Gastroesophageal sphincter (tissue), 4 donors: ENCODE data around the gene CLEC7A. TPM values are rescaled to one million over a fixed set of nuclear protein-coding genes. Genes with fewer than 3 reads are reported as not detected.
A peak's percentile ranks its signal among the peaks of the same experiment; 100 is the strongest.

Experiments used
- ATAC-seq: fragments of 150-250 bp; one replicate; pipeline ENCODE4 v1.9.1; 2016; ENCODE audit warnings: mild to moderate bottlenecking, moderate library complexity
- H3K27ac ChIP-seq, 4 donors: fragments of 200-600 bp; sonication (generic) in 3 of 4; 1 replicate in 3 of 4; 2 replicates in 1 of 4; pipeline ENCODE4 v1.5.1; 2016 to 2019
- H3K27me3 ChIP-seq: fragments of 200-600 bp; sonication (generic); one replicate; pipeline ENCODE4 v1.5.1; 2019
- H3K36me3 ChIP-seq, 2 donors: fragments of 200-600 bp; sonication (generic); one replicate each; pipeline ENCODE4 v1.5.1; 2019; ENCODE audit warnings: control low read depth in 1 of 2
- H3K4me1 ChIP-seq, 3 donors: fragments of 200-600 bp; sonication (generic); 1 replicate in 2 of 3; 2 replicates in 1 of 3; pipeline ENCODE4 v1.5.1; 2016 to 2019; ENCODE audit warnings: control low read depth in 2 of 3
- H3K4me3 ChIP-seq, 2 donors: fragments of 200-600 bp; sonication (generic); one replicate each; pipeline ENCODE4 v1.5.1; 2019; ENCODE audit warnings: mild to moderate bottlenecking in 1 of 2, moderate library complexity in 1 of 2
- H3K9me3 ChIP-seq, 3 donors: fragments of 200-600 bp; sonication (generic); one replicate each; pipeline ENCODE4 v1.5.1; 2017 to 2019; ENCODE audit warnings: control low read depth in 2 of 3
- CTCF ChIP-seq, 4 experiments: fragments of 200-600 bp in 2 of 4; fragments of 450-650 bp in 2 of 4; sonication (generic) in 1 of 4; IDR thresholded peaks; one replicate each; pipeline ENCODE4 v1.5.1; 2017 to 2019; ENCODE audit warnings: antibody characterized with exemption in 4 of 4, mild to moderate bottlenecking in 2 of 4, moderate library complexity in 2 of 4
- EP300 ChIP-seq: sonication (generic); formaldehyde crosslinking; IDR thresholded peaks from one replicate; pipeline ENCODE4 v1.6.1; 2017; ENCODE audit warnings: antibody characterized with exemption, mild to moderate bottlenecking
- POLR2A ChIP-seq, 2 donors: fragments of 450-650 bp; IDR thresholded peaks; one replicate each; pipeline ENCODE4 v1.6.1; 2017; ENCODE audit warnings: antibody characterized with exemption in 2 of 2, mild to moderate bottlenecking in 2 of 2, moderate library complexity in 1 of 2
- POLR2AphosphoS5 ChIP-seq: sonication (generic); formaldehyde crosslinking; IDR thresholded peaks from one replicate; pipeline ENCODE4 v1.6.1; 2017; ENCODE audit warnings: antibody characterized with exemption
- WGBS, 2 donors: methylation state at CpG; one replicate each; pipeline ENCODE4 v1.1.5; 2018; ENCODE audit warnings: low coverage in 1 of 2; 5-methylcytosine and 5-hydroxymethylcytosine counted together
- total RNA-seq, 4 donors: library from RNA; depleted of rRNA; stranded (reverse); fragments of >200 nt; gene quantifications; one replicate each; pipeline ENCODE4 v1.1.0, GENCODE V29; 2016

Gene CLEC7A
- total RNA-seq, 4 donors from 2014 or later = 1.9 to 9.0 (median 5.1) TPM

- Histone ChIP-seq H3K9me3 (no peaks in the 10 kb centered on the region), H3K36me3 (no peaks in the 10 kb centered on the region), H3K27me3 (no peaks in the 10 kb centered on the region), H3K4me3 (no peak overlapping the region), H3K27ac (no peak overlapping the region), H3K4me1 (no peaks in the 10 kb centered on the region)
- TF ChIP-seq CTCF (IDR thresholded peaks at IDR 0.05) (no peak), POLR2A (IDR thresholded peaks at IDR 0.05) (no peak), POLR2AphosphoS5 (no peak), EP300 (no peak)
- ATAC-seq = no peak
- 0% methylated on average over 1 of the region's 1 CpG for WGBS, 2 donors
These were observed 13.1 kb upstream of the CLEC7A start for GRCh38 chr12:10142976-10143589.

GRCh38 chr12:10140001-10140400 lies 10.0 kb upstream of the CLEC7A start:
- Histone ChIP-seq H3K27ac (no peak overlapping the region), H3K4me1 (no peaks in the 10 kb centered on the region), H3K36me3 (no peaks in the 10 kb centered on the region), H3K9me3 (no peaks in the 10 kb centered on the region), H3K4me3 (no peak overlapping the region), H3K27me3 (no peaks in the 10 kb centered on the region)
- no peak for ATAC-seq
- no peak for TF ChIP-seq POLR2AphosphoS5
- peak in 3 of 4 experiments; percentile 51 to 63 (median 61) for TF ChIP-seq CTCF (IDR thresholded peaks at IDR 0.05)
- 19 to 29% methylated on average over 2 of the region's 2 CpGs for WGBS, 2 donors

GRCh38 chr12:10136637-10137205 lies 6.7 kb upstream of the CLEC7A start:
- H3K27me3 ChIP-seq = no peaks in the 10 kb centered on the region
- ATAC-seq = no peak
- H3K27ac ChIP-seq = no peak overlapping the region
- no peaks in the 10 kb centered on the region for H3K4me1 ChIP-seq
- 74 to 84% methylated on average over 10 of the region's 13 CpGs for WGBS, 2 donors
- no peaks in the 10 kb centered on the region for H3K36me3 ChIP-seq
- no peaks in the 10 kb centered on the region for H3K9me3 ChIP-seq
- TF ChIP-seq POLR2AphosphoS5 (no peak), CTCF (IDR thresholded peaks at IDR 0.05) (no peak), EP300 (no peak)
- no peak overlapping the region for H3K4me3 ChIP-seq

- no peak for ATAC-seq
- 48 to 65% methylated on average over 3 to 4 of the region's 4 CpGs for WGBS, 2 donors
- TF ChIP-seq EP300 = no peak
- TF ChIP-seq CTCF (IDR thresholded peaks at IDR 0.05) = no peak
- TF ChIP-seq POLR2AphosphoS5 = no peak
- TF ChIP-seq POLR2A (IDR thresholded peaks at IDR 0.05) = no peak
These were observed 5.1 kb upstream of the CLEC7A start for GRCh38 chr12:10135126-10135525.

GRCh38 chr12:10132850-10133370 lies 2.9 kb upstream of the CLEC7A start:
- Histone ChIP-seq H3K27me3 (no peaks in the 10 kb centered on the region), H3K9me3 (no peaks in the 10 kb centered on the region), H3K4me1 (no peaks in the 10 kb centered on the region), H3K36me3 (no peaks in the 10 kb centered on the region), H3K4me3 (no peak overlapping the region), H3K27ac (no peak overlapping the region)
- WGBS, 2 donors = 76 to 89% methylated on average over 4 to 6 of the region's 6 CpGs
- no peak for TF ChIP-seq POLR2A (IDR thresholded peaks at IDR 0.05)
- no peak for TF ChIP-seq POLR2AphosphoS5
- no peak for TF ChIP-seq CTCF (IDR thresholded peaks at IDR 0.05)
- no peak for TF ChIP-seq EP300
- no peak for ATAC-seq

More at GRCh38 chr12:10135126-10135525, 5.1 kb upstream of the CLEC7A start:
- no peak overlapping the region for H3K4me3 ChIP-seq
- H3K27ac ChIP-seq = no peak overlapping the region
- H3K4me1 ChIP-seq = no peaks in the 10 kb centered on the region
- no peaks in the 10 kb centered on the region for H3K9me3 ChIP-seq
- no peaks in the 10 kb centered on the region for H3K36me3 ChIP-seq
- no peaks in the 10 kb centered on the region for H3K27me3 ChIP-seq
